Progenitor cell of endocrine pancreas (in vitro differentiated cells): Measurements from ENCODE around the gene SH3RF1. TPM values are rescaled to one million over a fixed set of nuclear protein-coding genes. Genes with fewer than 3 reads are reported as not detected.
"Not testable (repeated sequence)": the region's sequence is repeated elsewhere in the genome, so short reads cannot be mapped to it uniquely, and the experiment has no call there.

Experiments
- DNase-seq: peaks from one replicate; pipeline ENCODE4 v3.0.0; 2021; ENCODE audit warnings: low spot score; ENCODE audit not compliant: unreplicated experiment
- H3K27ac Mint-ChIP-seq: 2 replicates; pipeline ENCODE4 v1.8.0; 2021; ENCODE audit warnings: mild to moderate bottlenecking, moderate library complexity, mixed read lengths
- H3K27me3 Mint-ChIP-seq: 2 replicates; pipeline ENCODE4 v1.8.0; 2021; ENCODE audit warnings: mixed read lengths
- H3K36me3 Mint-ChIP-seq: 2 replicates; pipeline ENCODE4 v1.8.0; 2022; ENCODE audit warnings: mixed read lengths; ENCODE audit not compliant: insufficient read depth
- H3K4me1 Mint-ChIP-seq: 2 replicates; pipeline ENCODE4 v1.8.0; 2021; ENCODE audit warnings: low read depth, mixed read lengths
- H3K4me3 Mint-ChIP-seq: 2 replicates; pipeline ENCODE4 v1.8.0; 2021; ENCODE audit warnings: low read depth, mild to moderate bottlenecking, moderate library complexity, mixed read lengths
- H3K9me3 Mint-ChIP-seq: 2 replicates; pipeline ENCODE4 v1.8.0; 2021; ENCODE audit warnings: low read depth, mixed read lengths
- total RNA-seq: library from RNA; stranded (reverse); gene quantifications from 2 replicates; pipeline ENCODE4 v1.2.1, GENCODE V29; 2021
- TF ChIP-seq, protein P1 (sequence below): fragments of 200-600 bp; sonication (generic); IDR thresholded peaks from one replicate; pipeline ENCODE4 v1.5.0; 2021; ENCODE audit warnings: antibody characterized with exemption, mild to moderate bottlenecking; ENCODE audit not compliant: unreplicated experiment

Gene SH3RF1
- total RNA-seq, 1 donor from 2014 or later = 31.1 TPM

GRCh38 chr4:169305173-169305572 is 34.4 kb upstream of the SH3RF1 start:
- Mint-ChIP-seq H3K27ac (no peak overlapping the region), H3K27me3 (no peaks in the 10 kb centered on the region), H3K4me1 (peaks cover 11% of the 10 kb centered on the region), H3K4me3 (no peak overlapping the region), H3K36me3 (no peaks in the 10 kb centered on the region), H3K9me3 (peaks cover 6% of the 10 kb centered on the region)
- DNase-seq = no peak
- TF ChIP-seq, protein P1, sequence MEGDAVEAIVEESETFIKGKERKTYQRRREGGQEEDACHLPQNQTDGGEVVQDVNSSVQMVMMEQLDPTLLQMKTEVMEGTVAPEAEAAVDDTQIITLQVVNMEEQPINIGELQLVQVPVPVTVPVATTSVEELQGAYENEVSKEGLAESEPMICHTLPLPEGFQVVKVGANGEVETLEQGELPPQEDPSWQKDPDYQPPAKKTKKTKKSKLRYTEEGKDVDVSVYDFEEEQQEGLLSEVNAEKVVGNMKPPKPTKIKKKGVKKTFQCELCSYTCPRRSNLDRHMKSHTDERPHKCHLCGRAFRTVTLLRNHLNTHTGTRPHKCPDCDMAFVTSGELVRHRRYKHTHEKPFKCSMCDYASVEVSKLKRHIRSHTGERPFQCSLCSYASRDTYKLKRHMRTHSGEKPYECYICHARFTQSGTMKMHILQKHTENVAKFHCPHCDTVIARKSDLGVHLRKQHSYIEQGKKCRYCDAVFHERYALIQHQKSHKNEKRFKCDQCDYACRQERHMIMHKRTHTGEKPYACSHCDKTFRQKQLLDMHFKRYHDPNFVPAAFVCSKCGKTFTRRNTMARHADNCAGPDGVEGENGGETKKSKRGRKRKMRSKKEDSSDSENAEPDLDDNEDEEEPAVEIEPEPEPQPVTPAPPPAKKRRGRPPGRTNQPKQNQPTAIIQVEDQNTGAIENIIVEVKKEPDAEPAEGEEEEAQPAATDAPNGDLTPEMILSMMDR = no peak

GRCh38 chr4:169295822-169296221 is 25.1 kb upstream of the SH3RF1 start:
- Mint-ChIP-seq H3K4me1 (no peaks in the 10 kb centered on the region), H3K27ac (no peak overlapping the region), H3K9me3 (peaks cover 5% of the 10 kb centered on the region), H3K27me3 (no peaks in the 10 kb centered on the region), H3K36me3 (peaks cover 1% of the 10 kb centered on the region), H3K4me3 (no peak overlapping the region)
- no peak for DNase-seq
- TF ChIP-seq, protein P1 = no peak

GRCh38 chr4:169293343-169294176 is 22.8 kb upstream of the SH3RF1 start:
- no peak for DNase-seq
- TF ChIP-seq, protein P1 = no peak
- peaks cover 1% of the 10 kb centered on the region for H3K36me3 Mint-ChIP-seq
- no peaks in the 10 kb centered on the region for H3K4me1 Mint-ChIP-seq
- no peaks in the 10 kb centered on the region for H3K27me3 Mint-ChIP-seq
- no peak overlapping the region for H3K27ac Mint-ChIP-seq
- H3K4me3 Mint-ChIP-seq = no peak overlapping the region
- H3K9me3 Mint-ChIP-seq = peaks cover 5% of the 10 kb centered on the region

DNA sequence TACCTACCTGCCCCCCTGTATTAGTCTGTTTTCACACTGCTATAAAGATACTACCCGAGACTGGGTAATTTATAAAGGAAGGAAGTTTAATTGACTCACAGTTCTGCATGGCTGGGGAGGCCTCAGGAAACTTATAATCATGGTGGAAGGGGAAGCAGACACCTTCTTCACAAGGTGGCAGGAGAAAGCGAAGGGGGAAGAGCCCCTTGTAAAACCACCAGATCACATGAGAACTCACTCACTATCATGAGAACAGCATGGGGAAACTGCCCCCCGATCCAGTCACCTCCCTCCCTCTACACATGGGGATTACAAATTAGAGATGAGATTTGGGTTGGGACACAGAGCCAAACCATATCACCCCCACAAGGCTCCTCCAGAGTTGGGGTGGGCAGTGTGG is 17.2 kb upstream of the SH3RF1 start:
- not testable (repeated sequence) for H3K27ac Mint-ChIP-seq, H3K4me3 Mint-ChIP-seq, H3K36me3 Mint-ChIP-seq, DNase-seq, H3K27me3 Mint-ChIP-seq, H3K4me1 Mint-ChIP-seq, H3K9me3 Mint-ChIP-seq

DNA sequence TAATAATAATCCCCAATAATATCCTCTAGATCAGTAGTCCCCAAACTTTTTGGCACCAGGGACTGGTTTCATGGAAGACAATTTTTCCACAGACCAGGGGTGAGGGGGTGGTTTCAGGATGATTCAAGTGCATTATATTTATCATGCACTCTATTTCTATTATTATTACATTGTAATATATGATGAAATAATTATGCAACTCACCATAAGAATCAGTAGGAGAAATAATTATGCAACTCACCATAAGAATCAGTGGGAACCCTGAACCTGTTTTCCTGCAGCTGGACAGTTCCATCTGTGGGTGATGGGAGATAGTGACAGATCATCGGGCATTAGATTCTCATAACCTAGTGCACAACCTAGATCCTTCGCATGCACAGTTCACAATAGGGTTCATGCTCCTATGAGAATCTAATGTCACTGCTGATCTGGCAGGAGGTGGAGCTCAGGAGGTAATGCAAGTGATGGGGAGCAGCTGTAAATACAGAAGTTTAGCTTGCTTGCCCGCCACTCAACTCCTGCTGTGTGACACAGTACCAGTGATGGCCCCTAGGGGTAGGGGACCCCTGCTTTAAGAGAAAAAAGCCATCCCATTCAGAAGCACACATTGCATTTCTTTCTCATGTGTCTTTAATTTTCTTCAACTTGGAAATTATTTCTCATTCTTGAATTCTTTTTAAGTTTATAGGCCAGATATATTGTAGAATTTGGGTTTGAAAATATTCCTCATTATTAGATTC is 16.0 kb upstream of the SH3RF1 start:
- H3K9me3 Mint-ChIP-seq = no peaks in the 10 kb centered on the region
- DNase-seq = no peak
- peaks cover 4% of the 10 kb centered on the region for H3K4me1 Mint-ChIP-seq
- H3K27ac Mint-ChIP-seq = no peak overlapping the region
- no peak overlapping the region for H3K4me3 Mint-ChIP-seq
- H3K27me3 Mint-ChIP-seq = no peaks in the 10 kb centered on the region
- H3K36me3 Mint-ChIP-seq = no peaks in the 10 kb centered on the region
- TF ChIP-seq, protein P1 = peak; percentile 21
